Activated CD4-positive, alpha-beta T cell treated with anti-CD3 and anti-CD28 coated beads, Interleukin-2, amount 10 ng/mL, durations not matched to agents 7 days and 5 days (primary cell): ENCODE data around the gene SLC39A11. TPM values are rescaled to one million over a fixed set of nuclear protein-coding genes. Genes with fewer than 3 reads are reported as not detected.
A peak's percentile ranks its signal among the peaks of the same experiment; 100 is the strongest.
"Not testable (repeated sequence)": the region's sequence is repeated elsewhere in the genome, so short reads cannot be mapped to it uniquely, and the experiment has no call there.

Experiments used
- CTCF ChIA-PET: fragments of 350-600 bp; sonication (Branson Sonifier 250); formaldehyde crosslinking; loops from one replicate; lab custom pipeline; 2021; ENCODE audit warnings: antibody characterized with exemption; lab: Charles Lee
- POLR2A ChIA-PET: fragments of 350-600 bp; sonication (Branson Sonifier 250); formaldehyde crosslinking; loops from one replicate; lab custom pipeline; 2021; ENCODE audit warnings: antibody characterized with exemption; lab: Charles Lee
- DNase-seq: peaks from one replicate; pipeline ENCODE4 v3.0.0-alpha.2; 2020
- H3K27ac Mint-ChIP-seq: one replicate; pipeline ENCODE4 v1.8.0; 2021; ENCODE audit warnings: mild to moderate bottlenecking, moderate library complexity, mixed read lengths
- H3K27me3 Mint-ChIP-seq: one replicate; pipeline ENCODE4 v1.8.0; 2021; ENCODE audit warnings: mixed read lengths
- H3K36me3 Mint-ChIP-seq: one replicate; pipeline ENCODE4 v1.8.0; 2021; ENCODE audit warnings: low read depth, mixed read lengths
- H3K4me1 Mint-ChIP-seq: one replicate; pipeline ENCODE4 v1.8.0; 2021; ENCODE audit warnings: mixed read lengths
- H3K4me3 Mint-ChIP-seq: one replicate; pipeline ENCODE4 v1.8.0; 2021; ENCODE audit warnings: mild to moderate bottlenecking, moderate library complexity, mixed read lengths
- H3K9me3 Mint-ChIP-seq: one replicate; pipeline ENCODE4 v1.8.0; 2021; ENCODE audit warnings: mixed read lengths
- total RNA-seq, 2 experiments: library from RNA; stranded (reverse); gene quantifications; one replicate each; pipeline ENCODE4 v1.2.3, GENCODE V29; 2021

The SLC39A11 gene
- total RNA-seq, 2 experiments from 2014 or later: 19.5 to 23.4 TPM

GRCh38 chr17:72656130-72656763 lies 436.2 kb downstream of the SLC39A11 start:
- no peaks in the 10 kb centered on the region for H3K4me1 Mint-ChIP-seq
- CTCF ChIA-PET: no interaction called here
- H3K27me3 Mint-ChIP-seq: no peaks in the 10 kb centered on the region
- H3K36me3 Mint-ChIP-seq: no peaks in the 10 kb centered on the region
- POLR2A ChIA-PET: no interaction called here
- H3K27ac Mint-ChIP-seq: no peak overlapping the region
- no peaks in the 10 kb centered on the region for H3K9me3 Mint-ChIP-seq
- no peak for DNase-seq
- no peak overlapping the region for H3K4me3 Mint-ChIP-seq

GRCh38 chr17:72654706-72655105 lies 437.8 kb downstream of the SLC39A11 start:
- no peaks in the 10 kb centered on the region for H3K4me1 Mint-ChIP-seq
- no peaks in the 10 kb centered on the region for H3K9me3 Mint-ChIP-seq
- ChIA-PET POLR2A (no interaction called here), CTCF (interaction anchor here (1.4 kb wide), 1 partner anchor 13 kb away, joined by 4 read pairs; no protein-coding TSS in a partner anchor)
- H3K36me3 Mint-ChIP-seq: no peaks in the 10 kb centered on the region
- no peak overlapping the region for H3K4me3 Mint-ChIP-seq
- no peaks in the 10 kb centered on the region for H3K27me3 Mint-ChIP-seq
- no peak for DNase-seq
- H3K27ac Mint-ChIP-seq: no peak overlapping the region

GRCh38 chr17:72651988-72652387 lies 440.5 kb downstream of the SLC39A11 start:
- H3K36me3 Mint-ChIP-seq: no peaks in the 10 kb centered on the region
- no peak overlapping the region for H3K4me3 Mint-ChIP-seq
- ChIA-PET CTCF (no interaction called here), POLR2A (no interaction called here)
- no peaks in the 10 kb centered on the region for H3K27me3 Mint-ChIP-seq
- H3K9me3 Mint-ChIP-seq: no peaks in the 10 kb centered on the region
- H3K4me1 Mint-ChIP-seq: no peaks in the 10 kb centered on the region
- no peak for DNase-seq
- no peak overlapping the region for H3K27ac Mint-ChIP-seq

- H3K4me1 Mint-ChIP-seq: peaks cover 5% of the 10 kb centered on the region
- no peak overlapping the region for H3K27ac Mint-ChIP-seq
- POLR2A ChIA-PET: no interaction called here
- CTCF ChIA-PET: no interaction called here
- no peak overlapping the region for H3K4me3 Mint-ChIP-seq
- H3K9me3 Mint-ChIP-seq: no peaks in the 10 kb centered on the region
- H3K36me3 Mint-ChIP-seq: peaks cover 6% of the 10 kb centered on the region
- no peak for DNase-seq
- H3K27me3 Mint-ChIP-seq: no peaks in the 10 kb centered on the region
Observed at GRCh38 chr17:72648702-72649101, 443.8 kb downstream of the SLC39A11 start.

- no peak overlapping the region for H3K4me3 Mint-ChIP-seq
Observed at GRCh38 chr17:72646176-72646575, 446.3 kb downstream of the SLC39A11 start.

GRCh38 chr17:72644492-72644891 lies 448.0 kb downstream of the SLC39A11 start:
- Mint-ChIP-seq H3K4me3 (no peak overlapping the region), H3K4me1 (peaks cover 5% of the 10 kb centered on the region), H3K27me3 (peaks cover 3% of the 10 kb centered on the region), H3K36me3 (peaks cover 6% of the 10 kb centered on the region), H3K9me3 (no peaks in the 10 kb centered on the region), H3K27ac (no peak overlapping the region)
- CTCF ChIA-PET: no interaction called here
- POLR2A ChIA-PET: no interaction called here
- DNase-seq: no peak

More at GRCh38 chr17:72646176-72646575, 446.3 kb downstream of the SLC39A11 start:
- no peaks in the 10 kb centered on the region for H3K27me3 Mint-ChIP-seq
- DNase-seq: no peak
- peaks cover 5% of the 10 kb centered on the region for H3K4me1 Mint-ChIP-seq
- ChIA-PET POLR2A (no interaction called here), CTCF (no interaction called here)
- H3K27ac Mint-ChIP-seq: no peak overlapping the region
- peaks cover 6% of the 10 kb centered on the region for H3K36me3 Mint-ChIP-seq
- no peaks in the 10 kb centered on the region for H3K9me3 Mint-ChIP-seq

GRCh38 chr17:72643575-72644216 lies 448.8 kb downstream of the SLC39A11 start:
- Mint-ChIP-seq H3K4me1 (peaks cover 5% of the 10 kb centered on the region), H3K9me3 (no peaks in the 10 kb centered on the region), H3K4me3 (no peak overlapping the region), H3K36me3 (peaks cover 6% of the 10 kb centered on the region), H3K27ac (no peak overlapping the region), H3K27me3 (peaks cover 3% of the 10 kb centered on the region)
- ChIA-PET POLR2A (no interaction called here), CTCF (interaction anchor here (1.0 to 1.6 kb wide), 2 partner anchors 19 to 31 kb away, joined by 3 to 4 read pairs; no protein-coding TSS in a partner anchor)
- no peak for DNase-seq

GRCh38 chr17:72642720-72643119 lies 449.8 kb downstream of the SLC39A11 start:
- peaks cover 3% of the 10 kb centered on the region for H3K27me3 Mint-ChIP-seq
- ChIA-PET POLR2A (no interaction called here), CTCF (interaction anchor here (1.0 to 1.6 kb wide), 2 partner anchors 18 to 30 kb away, joined by 3 to 4 read pairs; no protein-coding TSS in a partner anchor)
- H3K4me1 Mint-ChIP-seq: peaks cover 5% of the 10 kb centered on the region
- DNase-seq: no peak
- H3K27ac Mint-ChIP-seq: no peak overlapping the region
- no peak overlapping the region for H3K4me3 Mint-ChIP-seq
- H3K36me3 Mint-ChIP-seq: peaks cover 6% of the 10 kb centered on the region
- H3K9me3 Mint-ChIP-seq: no peaks in the 10 kb centered on the region

- Mint-ChIP-seq H3K36me3 (peaks cover 3% of the 10 kb centered on the region), H3K27me3 (peaks cover 3% of the 10 kb centered on the region), H3K4me3 (no peak overlapping the region), H3K4me1 (peaks cover 5% of the 10 kb centered on the region), H3K9me3 (no peaks in the 10 kb centered on the region), H3K27ac (no peak overlapping the region)
- ChIA-PET CTCF (no interaction called here), POLR2A (no interaction called here)
- no peak for DNase-seq
Observed at GRCh38 chr17:72640415-72641165, 451.9 kb downstream of the SLC39A11 start.

- Mint-ChIP-seq H3K36me3 (no peaks in the 10 kb centered on the region), H3K9me3 (no peaks in the 10 kb centered on the region), H3K4me3 (no peak overlapping the region), H3K27ac (no peak overlapping the region), H3K27me3 (peaks cover 3% of the 10 kb centered on the region), H3K4me1 (peaks cover 10% of the 10 kb centered on the region)
- no peak for DNase-seq
- ChIA-PET CTCF (no interaction called here), POLR2A (no interaction called here)
Observed at GRCh38 chr17:72639711-72640110, 452.8 kb downstream of the SLC39A11 start.

- H3K36me3 Mint-ChIP-seq, CTCF ChIA-PET, H3K27me3 Mint-ChIP-seq, H3K9me3 Mint-ChIP-seq, H3K4me3 Mint-ChIP-seq, POLR2A ChIA-PET, H3K27ac Mint-ChIP-seq, DNase-seq: not testable (repeated sequence)
- peaks cover 15% of the 10 kb centered on the region for H3K4me1 Mint-ChIP-seq
Observed at GRCh38 chr17:72638932-72639331, 453.6 kb downstream of the SLC39A11 start.

- no peak for DNase-seq
- no peaks in the 10 kb centered on the region for H3K9me3 Mint-ChIP-seq
- ChIA-PET CTCF (interaction anchor here (0.6 to 1.3 kb wide), 2 partner anchors 15 to 554 kb away, joined by 3 read pairs; no protein-coding TSS in a partner anchor), POLR2A (no interaction called here)
- peak overlapping the region; percentile 26 for H3K4me3 Mint-ChIP-seq
- H3K4me1 Mint-ChIP-seq: peaks cover 22% of the 10 kb centered on the region
- H3K27me3 Mint-ChIP-seq: no peaks in the 10 kb centered on the region
- no peaks in the 10 kb centered on the region for H3K36me3 Mint-ChIP-seq
- H3K27ac Mint-ChIP-seq: peak overlapping the region; percentile 60
Observed at GRCh38 chr17:72635034-72635635, 457.4 kb downstream of the SLC39A11 start.
